GM19395 (cell line): ENCODE data around the gene PLAC1.

Experiments used
- ATAC-seq: cut with Tn5 transposase; IDR thresholded peaks from one replicate; pipeline ENCODE4 v1.9.1; 2021; ENCODE audit warnings: mild to moderate bottlenecking, moderate library complexity; ENCODE audit not compliant: unreplicated experiment

Gene PLAC1

DNA sequence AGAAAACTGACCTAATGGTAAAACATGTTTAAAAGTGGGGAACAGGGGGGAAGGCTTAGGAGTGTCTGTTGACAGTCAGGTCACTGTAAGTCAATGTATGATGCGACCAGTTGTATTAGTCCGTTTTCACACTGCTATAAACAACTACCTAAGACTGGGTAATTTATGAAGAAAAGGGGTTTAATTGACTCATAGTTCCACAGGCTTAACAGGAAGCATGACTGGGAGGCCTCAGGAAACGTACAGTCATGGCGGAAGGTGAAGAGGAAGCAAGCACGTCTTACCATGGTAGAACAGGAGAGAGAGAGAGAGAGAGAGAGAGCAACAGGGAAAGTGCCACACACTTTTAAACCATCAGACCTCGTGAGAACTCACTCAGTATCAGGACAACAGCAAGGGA, 13.0 kb upstream of the PLAC1 start:
- ATAC-seq, result no peak

DNA sequence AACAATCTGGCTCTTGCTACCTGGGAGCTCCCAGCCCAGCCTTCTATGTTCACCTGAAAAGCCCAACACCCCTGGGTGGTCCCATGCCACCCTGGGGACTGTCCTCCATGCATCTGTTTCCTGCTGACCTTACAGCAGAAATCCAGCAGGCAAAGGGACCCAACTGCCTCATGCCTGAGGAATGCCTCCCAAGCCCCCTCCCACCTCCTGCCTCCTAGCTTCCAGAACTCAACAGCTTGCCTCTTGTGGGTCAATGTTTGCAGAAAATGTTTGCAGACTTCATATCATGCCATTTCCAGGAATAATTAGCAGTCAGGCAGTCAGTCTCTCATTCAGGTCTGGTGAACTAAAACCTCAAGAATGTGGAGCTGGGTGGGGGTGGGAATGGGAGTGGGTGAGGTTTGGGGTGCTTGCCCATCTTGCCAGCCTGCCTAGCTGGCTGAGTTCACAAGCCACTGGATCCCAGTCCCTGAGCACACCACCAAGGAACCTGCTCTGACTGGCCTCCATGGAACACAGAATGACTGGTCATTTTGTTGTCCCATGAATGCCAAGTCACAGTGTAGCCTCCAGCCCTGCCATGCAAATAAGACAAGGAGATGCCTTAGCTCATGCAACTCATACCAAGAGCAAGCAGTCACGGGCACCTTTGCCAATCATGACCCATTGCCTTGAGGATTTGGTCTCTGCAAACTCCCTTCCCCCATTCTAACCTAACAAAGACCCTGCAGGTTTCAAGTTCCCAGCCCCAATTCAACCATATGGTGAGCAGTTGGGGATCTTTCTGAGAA, 12.1 kb upstream of the PLAC1 start:
- ATAC-seq, result no peak

DNA sequence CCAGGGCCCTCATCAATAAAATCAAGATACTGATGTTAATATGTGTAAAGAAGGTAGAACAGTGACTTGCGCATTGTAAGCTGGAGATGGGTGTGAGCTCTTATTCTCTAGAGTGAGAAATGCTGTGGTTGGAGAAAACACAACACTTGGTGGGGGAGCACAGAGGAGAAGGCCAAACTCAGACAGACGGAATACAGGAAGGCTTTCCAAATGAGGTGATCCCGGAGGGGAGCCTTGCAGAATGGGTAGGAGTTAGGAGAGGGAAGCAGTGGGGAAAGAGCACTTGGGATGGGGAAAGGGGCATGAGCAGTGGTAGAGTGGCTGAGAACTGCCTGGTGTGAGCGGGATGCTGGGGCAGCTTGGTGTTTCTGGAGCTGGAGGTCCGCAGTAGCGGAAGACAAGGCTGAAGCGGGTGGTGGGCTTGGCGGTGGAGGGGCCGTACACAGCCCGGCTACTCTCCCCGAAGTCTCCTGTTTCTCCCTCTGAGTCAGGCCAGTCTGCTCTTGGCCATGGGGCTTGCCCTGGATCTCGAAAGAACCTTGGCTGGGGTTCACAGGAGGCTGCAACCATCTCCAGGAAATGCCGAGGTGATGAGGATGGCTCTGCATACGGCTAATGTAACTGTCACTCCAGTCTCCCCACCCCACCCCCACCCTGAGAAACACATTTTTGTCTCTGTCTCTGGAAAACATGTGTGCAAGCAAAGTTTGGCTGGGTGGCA, 11.3 kb upstream of the PLAC1 start:
- no peak for ATAC-seq

DNA sequence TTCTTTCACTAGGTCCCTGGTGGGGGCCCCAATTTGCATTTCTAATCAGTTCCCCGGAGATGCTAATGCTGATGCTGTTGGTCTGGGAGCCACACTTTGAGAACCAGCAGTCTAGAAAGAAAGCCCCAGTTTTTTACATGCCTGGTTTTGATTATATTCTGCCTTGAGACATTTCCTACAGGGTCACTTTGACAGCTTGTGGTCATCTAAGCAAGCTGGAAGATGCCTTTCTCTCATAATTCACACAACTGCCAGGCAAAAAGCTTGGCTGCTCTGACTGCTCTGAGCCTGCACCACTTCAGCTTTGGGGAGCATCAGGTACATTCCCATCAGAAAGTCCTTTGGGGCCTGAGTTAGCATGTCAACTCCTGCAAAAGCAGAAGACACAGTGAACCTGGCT, 5.9 kb upstream of the PLAC1 start:
- ATAC-seq, result no peak

DNA sequence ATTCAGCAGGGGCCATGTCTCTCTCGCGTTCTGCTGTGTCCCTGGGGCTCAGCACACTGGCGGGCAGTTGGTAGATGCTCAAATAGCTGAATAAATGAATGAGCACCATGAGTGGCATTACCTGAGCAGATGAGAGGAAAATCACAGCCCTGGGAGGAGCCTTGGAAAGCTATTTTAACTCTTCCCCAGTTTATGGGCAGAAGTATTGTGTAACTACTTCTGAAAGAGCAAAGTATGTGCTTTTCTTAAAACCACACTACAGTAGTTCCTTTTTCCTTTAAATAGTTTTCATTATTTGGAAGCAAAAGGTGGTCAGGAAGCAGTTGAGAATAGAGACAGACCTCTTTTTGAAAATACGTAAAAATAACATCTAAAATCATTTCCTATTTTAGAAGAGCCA, 3.0 kb upstream of the PLAC1 start:
- no peak for ATAC-seq

DNA sequence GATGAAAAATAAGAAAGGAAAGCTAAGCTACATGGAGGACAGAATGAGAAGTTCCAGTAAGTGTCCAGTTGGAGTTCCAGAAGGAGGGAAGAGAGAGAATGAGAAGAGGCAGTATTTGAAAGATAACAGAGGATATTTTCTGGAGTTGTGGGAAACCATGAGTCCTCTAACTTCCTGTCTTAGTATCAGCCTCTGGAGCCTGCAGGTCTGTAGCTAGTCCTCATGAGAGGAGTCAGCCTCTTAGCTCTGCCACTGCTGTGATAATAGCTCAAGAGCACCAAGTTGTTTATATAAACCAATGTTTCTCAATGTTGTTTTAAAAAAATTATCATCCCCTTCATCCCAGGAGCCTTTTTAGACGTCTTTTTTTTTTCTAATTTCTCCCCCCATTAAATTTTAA, 2.4 kb upstream of the PLAC1 start:
- no peak for ATAC-seq

DNA sequence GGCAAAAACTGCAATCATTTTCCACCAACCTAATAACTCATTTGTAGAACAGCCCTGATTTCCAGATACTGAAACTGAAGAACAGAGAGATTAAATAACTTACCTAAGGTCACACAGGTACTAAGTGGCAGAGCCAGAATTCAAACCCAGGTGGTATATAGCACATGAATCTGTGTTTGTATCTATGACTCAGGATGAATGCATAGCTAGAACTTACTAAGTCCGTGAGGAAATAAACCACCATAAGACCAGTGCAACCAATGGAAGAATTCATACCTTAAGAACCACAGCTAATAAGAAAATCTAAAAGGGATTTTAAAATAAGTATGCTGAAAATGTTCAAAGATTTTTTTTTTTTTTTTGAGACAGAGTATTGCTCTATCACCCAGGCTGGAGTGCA, 1.5 kb upstream of the PLAC1 start:
- ATAC-seq, result no peak

DNA sequence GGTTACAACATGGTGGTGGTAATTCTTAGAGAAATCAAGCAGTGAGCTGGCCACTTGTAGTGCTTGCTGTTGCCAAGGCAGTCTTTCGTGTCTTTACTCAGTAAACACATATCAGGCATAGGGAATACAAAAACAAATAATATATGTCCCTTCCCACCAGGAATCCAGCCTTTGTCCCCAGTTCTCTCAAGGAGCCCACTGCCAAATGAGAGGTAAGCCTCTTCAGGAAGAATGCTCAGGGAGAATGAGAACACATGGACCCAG, 421 bp upstream of the PLAC1 start:
- ATAC-seq, result no peak

DNA sequence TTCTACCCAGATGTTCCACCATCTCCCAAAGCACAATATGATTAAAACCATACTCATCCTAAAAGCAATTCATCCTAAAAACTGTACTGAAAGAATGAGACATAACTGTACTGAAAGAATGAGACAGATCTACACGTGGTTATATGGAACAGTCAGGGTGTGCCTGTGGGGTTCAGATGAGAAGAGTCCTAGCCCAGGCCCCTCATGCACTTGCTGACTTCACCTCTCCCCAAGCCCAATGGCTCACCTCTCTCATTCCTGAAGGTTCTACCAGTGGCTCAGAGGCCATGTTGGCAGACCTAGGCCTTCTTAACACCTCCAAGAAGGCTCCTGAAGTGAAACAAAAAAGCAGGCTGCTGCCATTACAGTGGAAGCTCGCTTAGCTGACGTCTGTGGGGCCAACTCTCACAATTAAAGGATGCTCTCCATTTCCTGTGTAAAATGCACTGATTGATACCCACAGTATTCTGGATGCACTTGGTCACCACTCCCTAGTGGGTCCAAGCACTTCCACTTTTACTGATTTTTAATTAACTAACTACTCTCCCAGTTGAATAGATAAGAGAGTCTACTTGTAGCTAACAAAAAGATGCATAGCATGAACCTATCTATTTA, 3.8 kb downstream of the PLAC1 start:
- ATAC-seq, result peak; percentile 76

DNA sequence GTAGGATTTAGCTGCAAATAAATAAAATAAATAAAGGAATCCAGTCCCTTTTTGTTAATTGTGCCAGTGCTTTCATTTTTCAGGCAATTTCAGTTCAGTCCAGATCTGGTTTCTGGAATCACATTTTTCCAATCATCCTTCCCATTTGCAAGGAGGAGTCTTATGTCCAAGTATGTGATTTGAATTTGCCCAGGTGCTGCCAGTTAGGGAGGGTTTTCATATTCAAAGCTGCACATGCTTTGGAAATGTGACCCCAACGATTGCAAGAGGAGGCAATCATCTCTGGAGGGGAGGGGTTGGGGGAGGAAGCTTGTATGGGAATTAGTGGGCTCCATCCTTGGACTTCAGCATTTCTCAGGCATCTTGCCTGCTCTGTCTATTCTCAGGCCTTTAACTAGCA, 4.4 kb downstream of the PLAC1 start:
- no peak for ATAC-seq

DNA sequence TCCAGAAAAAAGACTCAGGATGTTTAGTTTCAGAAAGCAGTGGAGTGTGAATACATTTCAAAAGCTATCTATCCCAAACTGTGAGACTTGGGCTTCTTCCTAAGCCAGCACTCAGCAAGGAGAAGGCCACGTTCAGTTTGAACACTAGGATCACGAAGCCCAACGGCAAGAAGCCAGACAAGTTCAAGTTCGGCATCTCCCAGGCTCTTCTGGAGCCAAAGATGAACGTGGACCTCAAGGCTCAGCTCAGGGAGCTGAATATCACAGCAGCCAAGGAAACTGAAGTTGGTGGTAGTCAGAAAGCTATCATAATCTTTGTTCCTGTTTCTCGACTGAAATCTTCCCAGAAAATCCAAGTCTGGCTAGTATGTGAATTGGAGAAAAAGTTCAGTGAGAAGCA, 7.6 kb downstream of the PLAC1 start:
- no peak for ATAC-seq

DNA sequence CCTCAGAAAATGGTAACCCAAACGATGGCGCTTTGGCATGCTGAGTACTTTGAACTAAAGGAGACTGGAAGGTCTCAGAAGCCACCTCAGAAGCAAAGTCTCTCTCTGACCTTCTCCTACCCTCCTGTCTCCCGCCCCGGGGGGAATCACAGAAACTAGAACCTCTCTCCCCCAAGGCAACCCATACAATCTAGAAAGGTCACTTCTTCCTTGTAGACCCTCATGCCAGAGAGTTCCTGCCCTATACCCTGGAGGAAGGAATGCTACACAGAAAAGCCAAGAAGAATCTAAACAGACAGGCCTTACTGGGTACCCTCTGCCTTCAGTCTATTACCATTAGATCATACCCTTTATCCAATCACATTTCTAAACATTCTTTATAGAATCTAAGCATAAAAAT, 8.5 kb downstream of the PLAC1 start:
- no peak for ATAC-seq

DNA sequence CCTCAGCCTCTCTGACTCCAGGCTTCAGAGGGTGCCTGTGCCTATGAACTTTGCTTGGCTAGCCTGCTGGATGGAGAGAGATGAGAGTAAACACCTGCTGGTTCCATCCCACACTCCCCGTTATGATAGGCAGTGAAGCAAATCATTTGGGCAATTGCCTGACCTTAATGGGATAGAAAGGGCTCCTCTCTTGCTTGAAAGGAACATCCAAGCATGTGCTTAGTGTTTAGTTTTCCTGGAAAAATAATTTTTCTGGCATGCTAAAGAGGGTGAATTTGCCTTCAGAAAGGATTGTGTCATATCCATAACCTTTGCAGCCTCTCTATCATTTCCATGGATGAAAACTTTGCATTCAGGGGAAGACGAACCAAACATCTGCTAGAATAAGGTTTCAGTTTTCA, 10.8 kb downstream of the PLAC1 start:
- ATAC-seq, result no peak

DNA sequence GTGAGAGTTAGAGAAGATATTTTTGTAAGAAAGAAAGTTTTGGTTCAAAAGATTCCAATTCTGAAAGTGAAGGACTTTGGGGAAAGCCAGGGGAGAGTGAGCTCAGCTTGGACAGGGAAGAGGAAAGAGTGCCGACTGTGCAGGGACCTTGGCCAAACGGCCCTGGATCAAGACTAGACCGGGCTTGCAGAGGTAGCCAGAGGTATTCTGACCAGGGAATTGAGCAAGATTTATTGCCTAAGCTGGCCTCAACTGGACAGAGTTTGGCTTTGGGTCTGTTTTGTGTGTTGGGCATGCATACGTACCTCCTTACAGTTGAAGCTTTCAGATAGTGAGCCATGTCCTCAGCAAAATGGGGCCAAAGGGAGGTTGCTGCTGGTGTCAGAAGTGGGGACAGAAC, 11.6 kb downstream of the PLAC1 start:
- ATAC-seq, result no peak

DNA sequence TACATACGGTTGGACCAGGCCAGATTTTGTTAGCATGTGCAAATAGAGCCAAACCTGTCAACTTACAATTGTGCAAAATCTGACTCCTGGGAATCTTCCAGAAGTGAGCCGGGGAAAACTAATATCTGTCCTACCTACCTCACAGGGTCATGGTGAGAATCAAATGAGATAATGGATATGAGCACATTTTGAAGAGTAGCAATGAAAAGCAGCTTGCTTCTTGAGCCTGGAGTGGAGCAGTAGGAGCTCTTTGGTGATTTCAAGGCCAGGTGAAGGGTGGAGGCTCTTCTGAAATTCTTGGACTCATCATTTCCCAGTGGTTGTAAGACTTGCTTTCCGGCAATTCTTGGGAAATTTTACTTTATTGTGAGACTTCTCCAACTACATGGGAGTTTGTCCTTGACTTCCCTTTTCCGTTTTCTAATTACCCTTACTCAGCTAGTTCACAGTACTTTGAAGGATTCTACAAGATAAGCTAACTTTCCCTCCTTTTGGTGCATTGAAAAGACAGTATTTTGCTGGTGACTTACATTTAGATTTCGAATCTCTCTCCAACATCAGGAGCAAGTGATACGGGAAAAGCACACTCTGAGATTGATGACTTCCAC, 12.2 kb downstream of the PLAC1 start:
- no peak for ATAC-seq

DNA sequence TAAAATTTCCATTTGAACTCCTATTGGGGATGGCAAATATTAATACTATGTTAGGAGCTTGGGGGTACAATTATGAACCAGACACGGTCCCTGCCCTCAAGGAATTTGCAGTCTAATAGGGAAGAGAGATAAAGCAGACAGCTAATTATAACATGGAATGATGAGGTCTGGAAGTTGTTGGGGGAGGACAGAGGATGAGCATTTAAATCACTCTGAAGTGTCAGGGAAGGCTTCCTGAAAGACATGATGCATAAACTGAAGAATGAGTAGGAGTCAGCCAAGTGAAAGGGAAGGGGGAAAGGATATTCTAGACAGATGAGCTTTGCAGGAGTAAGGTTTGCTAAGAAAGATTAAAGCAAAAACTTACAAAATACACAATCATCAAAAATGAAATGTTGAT, 15.9 kb downstream of the PLAC1 start:
- ATAC-seq, result no peak

DNA sequence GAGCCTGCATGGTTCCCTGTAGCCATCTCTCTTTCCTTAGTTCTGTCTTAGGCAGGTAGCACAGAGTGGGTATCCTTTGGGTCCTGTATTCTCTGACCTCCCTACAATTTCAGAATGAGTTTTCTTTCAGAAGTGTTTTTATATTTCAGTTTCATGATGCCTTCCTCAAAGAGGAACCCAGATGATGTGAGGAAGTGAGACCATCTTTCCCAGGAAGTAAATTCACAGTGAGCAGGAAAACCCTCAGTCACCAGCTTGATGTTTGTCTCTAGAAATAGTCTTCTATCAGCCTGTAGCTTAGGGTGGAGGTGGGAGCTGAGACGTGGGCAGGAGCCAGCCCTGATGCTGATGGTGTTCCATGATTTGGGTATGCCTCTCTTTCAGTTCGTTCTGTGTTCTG, 16.9 kb downstream of the PLAC1 start:
- no peak for ATAC-seq

DNA sequence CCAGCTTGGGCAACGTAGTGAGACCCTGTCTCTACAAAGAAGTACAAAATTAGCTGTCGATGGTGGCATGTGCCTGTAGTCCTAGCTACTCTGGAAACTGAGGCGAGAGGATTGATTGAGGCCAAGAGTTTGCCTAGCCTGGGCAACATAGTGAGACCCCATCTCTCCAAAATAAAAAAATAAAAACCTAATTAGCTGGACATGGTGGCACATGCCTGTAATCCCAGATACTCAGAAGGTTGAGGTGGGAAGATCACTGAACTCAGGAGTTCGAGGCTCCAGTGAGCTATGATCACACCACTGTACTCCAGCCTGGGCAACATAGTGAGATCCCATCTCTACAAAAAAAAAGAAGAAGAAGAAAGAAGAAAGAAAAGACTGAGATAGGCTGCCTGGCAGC, 17.4 kb downstream of the PLAC1 start:
- no peak for ATAC-seq

DNA sequence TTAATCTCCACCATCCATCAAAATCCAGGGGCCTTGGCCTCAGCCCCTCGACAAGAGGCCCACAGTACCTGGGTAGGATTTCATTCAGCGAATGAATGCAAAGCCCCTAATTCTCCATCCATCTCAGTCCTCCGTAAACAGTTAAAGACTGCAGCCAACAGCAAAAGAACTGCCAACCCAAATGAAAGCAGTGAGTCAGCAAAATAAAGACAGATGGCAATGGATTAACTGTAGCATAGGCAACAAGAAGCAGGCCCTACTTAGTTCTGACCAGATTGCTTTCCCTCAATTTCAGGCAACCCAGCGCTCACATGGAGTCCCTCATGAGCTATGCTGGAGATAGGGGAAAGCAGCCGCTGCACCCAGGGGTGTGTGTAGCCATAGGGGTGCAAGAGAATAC, 21.4 kb downstream of the PLAC1 start:
- no peak for ATAC-seq

DNA sequence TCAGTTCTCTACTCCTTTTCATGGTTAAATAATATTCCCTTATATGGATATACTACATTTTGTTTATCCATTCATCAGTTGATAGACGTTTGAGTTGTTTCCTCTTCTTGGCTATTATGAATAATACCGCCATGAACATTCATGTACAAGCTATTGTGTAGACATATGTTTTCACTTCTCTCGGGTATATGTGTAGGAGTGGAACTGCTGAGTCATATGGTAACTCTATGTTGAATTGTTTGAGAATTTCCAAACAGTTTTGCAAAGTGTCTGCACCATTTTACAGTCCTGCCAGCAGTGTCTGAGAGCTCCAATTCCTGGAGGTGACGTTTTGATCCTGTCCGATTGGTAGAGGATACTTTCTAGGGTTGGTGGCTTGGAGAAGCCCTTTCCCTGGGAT, 23.6 kb downstream of the PLAC1 start:
- no peak for ATAC-seq

DNA sequence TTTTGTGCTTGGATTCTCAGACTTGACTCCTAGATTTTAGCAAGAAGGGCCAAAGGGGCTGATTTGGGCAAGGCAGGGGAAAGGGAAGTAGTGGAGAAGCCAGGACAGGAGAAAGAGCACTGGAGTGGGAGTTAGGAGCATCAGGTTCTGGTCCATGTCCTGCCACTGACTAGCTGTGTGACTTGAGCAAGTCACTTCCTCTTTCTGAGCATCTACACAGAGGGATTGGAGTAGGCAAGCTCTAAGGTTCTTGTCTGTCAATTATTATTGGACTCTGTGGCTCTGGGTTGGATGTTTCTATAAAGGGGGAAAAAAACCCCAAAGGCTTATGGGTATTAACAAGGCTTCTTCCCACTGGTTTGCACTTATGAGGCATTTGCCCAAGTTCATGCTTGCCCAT, 24.4 kb downstream of the PLAC1 start:
- no peak for ATAC-seq

DNA sequence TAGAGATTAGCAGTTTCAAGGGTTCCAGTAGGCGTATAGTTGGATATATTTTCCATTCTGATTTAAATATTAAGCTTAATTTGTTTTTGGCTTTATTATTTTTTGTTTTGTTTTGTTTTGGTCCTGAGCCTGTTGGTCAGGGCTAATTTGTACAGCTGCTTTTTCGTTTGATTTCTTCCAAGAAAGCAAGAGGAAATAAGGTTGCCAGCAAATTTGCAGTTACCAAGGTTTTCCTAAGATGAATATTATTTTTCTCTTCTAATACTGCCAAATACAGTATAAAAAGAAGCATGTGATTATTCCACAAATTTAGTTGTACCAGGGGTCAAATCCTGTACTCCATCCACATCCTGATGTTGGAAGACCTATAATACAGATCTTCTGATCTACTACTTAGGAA, 24.9 kb downstream of the PLAC1 start:
- ATAC-seq, result no peak
